ENCODE measurements around the gene RNF146.

- TF ChIP-seq CTCF (conservative IDR thresholded peaks at IDR 0.05): no peak
- TF ChIP-seq ZFX (IDR thresholded peaks at IDR 0.05): no peak
Observed at GRCh38 chr6:127279815-127280214, 13.2 kb downstream of the RNF146 start.

All from C4-2B (cell line).